ENCODE data around the gene SLC25A42.
"Not testable (repeated sequence)": the region's sequence is repeated elsewhere in the genome, so short reads cannot be mapped to it uniquely, and the experiment has no call there.

The SLC25A42 gene

DNA sequence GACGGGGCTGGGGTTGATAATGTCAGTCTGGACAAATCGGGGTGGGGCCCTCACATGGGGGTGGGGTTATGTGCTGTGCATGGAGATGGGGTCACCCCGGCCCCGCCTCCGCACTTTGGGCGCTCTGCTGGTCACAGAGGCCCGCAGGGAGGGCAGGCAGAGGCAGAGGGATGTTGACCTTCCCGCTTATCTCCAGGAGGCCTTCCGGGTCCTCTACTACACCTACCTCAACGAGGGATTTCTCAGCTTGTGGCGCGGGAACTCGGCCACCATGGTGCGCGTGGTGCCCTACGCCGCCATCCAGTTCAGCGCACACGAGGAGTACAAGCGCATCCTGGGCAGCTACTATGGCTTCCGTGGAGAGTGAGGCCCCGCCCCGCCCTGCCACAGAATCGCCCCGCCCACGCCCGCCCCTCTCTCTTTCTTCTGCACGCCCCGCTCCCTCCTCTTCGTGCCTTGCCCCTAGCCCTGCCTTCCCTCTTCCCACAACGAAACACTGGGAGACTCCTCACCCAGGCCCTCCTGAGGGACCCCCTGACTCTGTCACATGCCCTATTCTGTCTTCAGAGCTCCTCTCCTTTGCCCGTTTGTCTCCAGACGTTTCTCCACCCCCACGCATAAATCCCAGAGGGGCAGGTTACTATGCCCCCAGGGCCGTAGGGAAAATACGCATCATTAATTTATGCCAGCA, 41.7 kb downstream of the SLC25A42 start:
- DNase-seq (ENCODE audit: low spot score): no peak

DNA sequence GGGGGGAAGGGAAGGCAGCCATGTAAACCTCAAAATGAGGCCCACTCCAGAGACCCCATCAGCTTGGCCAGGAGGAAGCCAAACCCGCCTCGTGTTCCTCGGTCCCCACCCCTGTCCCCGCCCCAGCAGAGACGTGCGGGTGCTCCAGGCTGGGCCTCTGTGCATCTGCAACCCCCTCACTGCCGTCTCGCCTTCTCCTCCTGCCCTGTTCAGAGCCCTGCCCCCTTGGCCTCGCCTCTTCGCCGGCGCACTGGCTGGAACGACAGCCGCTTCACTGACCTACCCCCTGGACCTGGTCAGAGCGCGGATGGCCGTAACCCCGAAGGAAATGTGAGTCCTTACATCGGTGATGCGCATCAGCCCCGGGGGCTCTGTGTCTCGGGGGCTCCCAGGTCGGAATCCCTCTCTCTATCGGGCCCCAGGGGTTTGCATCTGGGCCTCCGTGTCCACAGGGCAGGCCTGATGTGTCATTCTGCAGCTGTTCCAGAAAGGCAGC, 42.3 kb downstream of the SLC25A42 start:
- no peak for DNase-seq (ENCODE audit: low spot score)

DNA sequence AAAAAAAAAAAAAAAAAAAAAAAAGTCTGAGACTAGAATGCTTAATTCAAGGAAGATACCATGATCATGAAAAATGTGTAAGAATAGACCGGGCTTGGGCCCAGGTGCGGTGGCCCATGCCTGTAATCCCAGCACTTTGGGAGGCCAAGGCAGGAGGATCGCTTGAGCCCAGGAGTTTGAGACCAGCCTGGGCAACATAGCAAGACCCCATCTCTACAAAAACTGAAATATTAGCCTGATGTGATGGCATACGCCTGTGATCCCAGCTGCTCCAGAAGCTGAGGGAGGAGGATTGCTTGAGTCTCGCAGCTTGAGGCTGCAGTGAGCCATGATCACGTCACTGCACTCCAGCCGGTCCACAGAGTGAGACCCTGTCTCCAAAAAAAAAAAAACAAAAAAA, 43.1 kb downstream of the SLC25A42 start:
- DNase-seq (ENCODE audit: low spot score): not testable (repeated sequence)

DNA sequence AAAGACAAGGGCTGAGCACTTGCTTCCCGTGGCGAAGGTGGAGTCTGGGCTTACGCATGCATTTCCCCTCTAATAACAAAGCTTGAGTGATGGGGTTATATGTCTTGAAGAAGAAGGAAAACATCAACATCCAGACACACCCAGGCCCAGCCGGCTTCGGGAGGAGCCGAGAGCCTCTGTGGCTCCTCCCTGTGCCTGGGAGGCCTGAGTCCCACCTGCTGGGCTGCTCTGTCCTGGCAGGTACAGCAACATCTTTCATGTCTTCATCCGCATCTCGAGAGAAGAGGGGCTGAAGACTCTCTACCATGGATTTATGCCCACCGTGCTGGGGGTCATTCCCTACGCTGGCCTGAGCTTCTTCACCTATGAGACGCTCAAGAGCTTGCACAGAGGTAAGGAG, 43.9 kb downstream of the SLC25A42 start:
- no peak for DNase-seq (ENCODE audit: low spot score)

DNA sequence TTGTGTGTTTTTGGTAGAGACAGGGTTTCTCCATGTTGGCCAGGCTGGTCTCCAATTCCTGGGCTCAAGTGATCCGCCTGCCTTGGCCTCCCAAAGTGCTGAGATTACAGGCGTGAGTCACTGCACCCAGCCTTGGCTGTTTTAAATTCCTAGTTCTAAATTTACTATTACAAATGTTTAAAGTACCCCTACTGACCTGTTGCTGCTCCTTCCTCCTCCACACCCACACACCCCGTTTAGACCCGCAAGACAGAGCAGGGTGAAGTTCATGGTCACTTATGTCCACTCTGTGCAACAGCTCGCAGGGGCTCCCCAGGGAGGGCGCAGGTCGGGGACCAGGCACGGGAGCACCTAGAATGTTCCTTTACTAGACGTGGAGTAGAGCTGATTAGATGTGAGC, 45.8 kb downstream of the SLC25A42 start:
- DNase-seq (ENCODE audit: low spot score): no peak

DNA sequence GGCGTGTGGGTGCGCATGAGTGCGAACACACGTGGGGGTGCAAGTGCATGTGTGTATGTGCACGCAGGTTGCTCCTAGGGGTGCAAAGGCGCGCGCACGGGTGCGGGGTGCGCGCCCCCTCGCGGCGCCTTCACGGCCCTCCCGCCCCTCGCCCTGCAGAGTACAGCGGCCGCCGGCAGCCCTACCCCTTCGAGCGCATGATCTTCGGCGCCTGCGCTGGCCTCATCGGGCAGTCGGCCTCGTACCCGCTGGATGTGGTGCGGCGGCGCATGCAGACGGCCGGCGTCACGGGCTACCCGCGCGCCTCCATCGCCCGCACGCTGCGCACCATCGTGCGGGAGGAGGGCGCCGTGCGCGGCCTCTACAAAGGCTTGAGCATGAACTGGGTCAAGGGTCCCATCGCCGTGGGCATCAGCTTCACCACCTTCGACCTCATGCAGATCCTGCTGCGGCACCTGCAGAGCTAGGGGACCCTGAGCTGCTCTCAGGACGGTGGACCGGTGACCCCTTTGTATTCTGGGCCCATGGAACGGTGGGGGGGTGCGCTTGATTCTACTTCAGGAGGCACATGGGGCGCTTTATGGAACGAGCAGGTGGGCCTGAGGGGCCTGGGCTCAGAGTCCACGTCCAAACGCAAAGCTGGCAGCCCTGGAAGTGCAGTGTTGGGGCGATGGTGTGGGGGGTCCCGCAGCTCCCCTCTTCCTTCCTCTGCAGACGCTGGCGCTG, 46.8 kb downstream of the SLC25A42 start:
- peak; percentile 19 for DNase-seq (ENCODE audit: low spot score)

DNA sequence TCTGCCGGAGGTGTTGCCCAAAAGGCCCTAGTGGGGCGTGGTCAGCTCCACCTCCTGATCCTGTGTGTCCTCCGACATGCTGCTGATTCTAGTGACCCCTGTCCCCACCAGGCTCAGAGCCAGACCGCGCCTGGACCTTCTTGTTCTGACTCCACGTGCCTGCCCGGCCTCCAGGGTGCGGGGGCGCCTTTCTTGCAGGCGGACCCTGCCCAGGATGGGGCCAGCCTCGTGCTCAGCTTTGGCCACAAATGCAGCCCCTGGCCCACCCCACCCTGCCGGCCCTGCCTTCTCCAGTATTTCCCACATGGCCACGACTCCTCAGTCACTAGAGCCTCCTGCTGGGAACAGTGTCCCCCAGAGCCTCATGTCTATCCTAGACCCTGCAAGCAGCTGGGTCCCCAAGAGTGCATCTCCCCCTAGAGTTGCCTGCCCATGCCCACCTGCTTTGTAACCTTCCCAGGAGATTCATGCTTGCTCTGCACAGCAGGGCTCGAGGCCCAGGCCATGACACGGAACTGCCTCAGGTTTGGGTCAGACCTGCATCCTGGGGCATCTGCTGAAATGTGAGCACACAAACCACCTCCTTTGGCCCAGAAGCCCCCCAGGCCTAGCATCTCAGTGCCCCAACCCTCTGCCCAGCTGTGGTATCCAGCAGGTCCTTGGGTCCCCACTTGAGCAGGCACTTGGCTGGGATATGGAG, 47.5 kb downstream of the SLC25A42 start:
- DNase-seq (ENCODE audit: low spot score): no peak

DNA sequence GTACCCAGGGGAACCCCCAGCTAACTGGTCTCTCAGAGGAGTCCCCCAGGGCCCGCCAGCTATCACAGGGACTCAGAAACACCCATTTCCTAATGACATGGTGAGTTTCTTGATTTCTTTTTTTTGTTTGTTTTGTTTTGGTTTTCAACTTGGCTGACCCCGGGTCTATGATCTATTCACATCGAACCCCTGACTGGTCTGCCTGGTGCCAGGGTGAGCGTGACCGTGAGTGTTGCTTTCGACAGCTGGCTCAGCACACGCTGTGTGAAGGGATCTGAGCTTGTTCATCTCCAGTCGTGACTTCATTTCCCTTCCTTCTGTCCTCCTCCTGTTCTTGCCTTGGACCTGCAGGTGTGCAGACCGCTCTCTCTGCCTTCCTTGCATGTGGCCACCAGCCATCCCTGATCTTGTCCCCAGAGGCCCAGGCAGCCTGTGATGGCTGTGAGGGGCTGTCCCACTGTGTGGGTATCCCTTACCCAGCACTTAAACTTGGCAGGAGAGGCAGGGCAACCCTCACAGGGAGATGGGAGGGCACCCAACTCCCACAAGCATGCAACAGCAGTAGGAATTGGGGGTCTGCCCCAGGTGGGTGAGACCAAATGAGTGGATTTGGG, 48.3 kb downstream of the SLC25A42 start:
- DNase-seq (ENCODE audit: low spot score): no peak

DNA sequence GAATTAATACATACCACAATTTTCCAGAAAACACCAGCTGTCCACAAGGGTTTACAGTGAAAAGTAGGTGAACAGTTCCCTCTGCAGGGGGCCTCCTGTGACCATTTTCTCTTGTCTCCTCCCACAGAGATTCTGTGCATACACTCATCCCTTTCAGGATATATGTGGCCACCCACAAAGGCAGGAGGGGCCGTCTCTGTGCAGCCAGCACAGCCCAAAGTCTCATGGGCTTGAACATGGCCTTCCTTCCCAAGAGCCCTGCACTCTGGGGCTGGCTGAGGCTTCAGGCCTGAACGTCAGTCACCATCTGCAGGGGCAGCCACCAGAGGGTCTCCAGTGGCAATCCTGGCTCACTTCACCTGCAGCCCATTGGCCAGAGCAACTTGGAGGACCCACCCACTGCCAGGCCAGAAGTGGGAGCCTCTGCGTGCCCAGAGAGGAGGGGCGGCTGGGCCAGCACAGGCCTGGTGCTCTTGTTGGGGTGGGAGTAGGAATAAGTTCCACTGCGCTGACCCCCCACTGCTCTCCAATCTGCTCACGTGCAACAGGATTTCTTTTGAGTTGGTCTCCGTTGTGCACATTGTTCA, 49.3 kb downstream of the SLC25A42 start:
- no peak for DNase-seq (ENCODE audit: low spot score)

DNA sequence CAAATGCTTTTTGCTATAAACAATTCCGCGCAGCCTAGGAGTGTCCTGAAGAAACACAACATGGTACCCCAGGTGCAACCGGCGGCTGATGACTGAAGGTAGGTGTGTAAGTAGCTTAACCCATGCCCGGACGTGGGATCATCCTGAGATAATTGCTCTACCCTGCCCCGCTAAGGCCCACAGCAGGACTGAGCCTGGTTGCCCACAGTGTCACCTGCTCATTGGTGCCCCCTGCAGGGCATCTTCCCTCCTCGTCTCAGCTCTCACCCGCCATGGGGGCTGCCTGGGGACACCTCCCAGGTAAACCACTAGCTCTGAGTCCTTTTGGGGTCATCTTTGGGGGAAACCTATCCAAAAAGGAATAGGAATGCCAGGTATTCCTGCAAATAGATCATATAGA, 52.2 kb downstream of the SLC25A42 start:
- no peak for DNase-seq (ENCODE audit: low spot score)

DNA sequence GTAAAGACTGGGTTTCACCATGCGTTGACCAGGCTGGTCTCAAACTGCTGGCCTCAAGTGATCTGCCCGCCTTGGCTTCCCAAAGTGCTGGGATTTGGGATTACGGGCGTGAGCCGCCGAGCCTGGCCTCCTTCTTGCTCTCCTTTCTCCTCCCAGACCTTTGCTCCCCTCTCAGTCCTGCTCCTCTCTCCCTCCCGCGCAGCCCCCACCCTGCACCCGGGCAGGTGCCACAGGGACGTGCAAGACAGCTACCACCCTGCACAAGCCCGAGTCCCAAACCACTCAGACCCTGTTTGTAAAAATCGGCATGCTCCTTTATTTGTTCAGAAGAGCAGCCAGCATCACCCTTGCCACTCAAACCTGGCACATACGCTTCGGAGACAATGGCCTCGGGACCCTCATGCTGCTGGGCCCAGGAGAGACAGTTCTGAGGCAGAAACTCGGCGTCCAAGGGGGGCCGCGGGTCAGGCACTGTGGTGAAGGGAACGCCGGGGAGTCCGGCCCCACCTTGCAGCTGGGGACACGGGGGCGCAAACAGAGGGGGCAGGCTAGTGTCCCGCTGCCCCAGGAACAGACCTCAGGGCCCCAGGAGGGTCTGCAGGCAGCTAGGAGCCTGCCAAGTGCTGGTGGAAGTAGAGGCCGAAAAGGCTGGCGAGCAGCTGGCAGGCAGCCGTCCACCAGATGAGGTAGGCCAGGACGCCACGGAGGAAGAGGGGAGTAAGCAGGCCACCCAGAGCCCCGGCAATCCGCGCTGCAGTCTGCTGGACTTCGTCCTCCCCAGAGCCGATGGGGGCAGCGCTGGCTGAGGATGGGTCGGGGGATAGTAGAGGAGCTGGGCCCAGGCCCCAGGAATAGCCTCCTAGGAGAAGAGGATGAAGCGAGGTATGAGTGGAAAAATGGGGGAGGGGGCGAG, 55.8 kb downstream of the SLC25A42 start:
- DNase-seq (ENCODE audit: low spot score): no peak

DNA sequence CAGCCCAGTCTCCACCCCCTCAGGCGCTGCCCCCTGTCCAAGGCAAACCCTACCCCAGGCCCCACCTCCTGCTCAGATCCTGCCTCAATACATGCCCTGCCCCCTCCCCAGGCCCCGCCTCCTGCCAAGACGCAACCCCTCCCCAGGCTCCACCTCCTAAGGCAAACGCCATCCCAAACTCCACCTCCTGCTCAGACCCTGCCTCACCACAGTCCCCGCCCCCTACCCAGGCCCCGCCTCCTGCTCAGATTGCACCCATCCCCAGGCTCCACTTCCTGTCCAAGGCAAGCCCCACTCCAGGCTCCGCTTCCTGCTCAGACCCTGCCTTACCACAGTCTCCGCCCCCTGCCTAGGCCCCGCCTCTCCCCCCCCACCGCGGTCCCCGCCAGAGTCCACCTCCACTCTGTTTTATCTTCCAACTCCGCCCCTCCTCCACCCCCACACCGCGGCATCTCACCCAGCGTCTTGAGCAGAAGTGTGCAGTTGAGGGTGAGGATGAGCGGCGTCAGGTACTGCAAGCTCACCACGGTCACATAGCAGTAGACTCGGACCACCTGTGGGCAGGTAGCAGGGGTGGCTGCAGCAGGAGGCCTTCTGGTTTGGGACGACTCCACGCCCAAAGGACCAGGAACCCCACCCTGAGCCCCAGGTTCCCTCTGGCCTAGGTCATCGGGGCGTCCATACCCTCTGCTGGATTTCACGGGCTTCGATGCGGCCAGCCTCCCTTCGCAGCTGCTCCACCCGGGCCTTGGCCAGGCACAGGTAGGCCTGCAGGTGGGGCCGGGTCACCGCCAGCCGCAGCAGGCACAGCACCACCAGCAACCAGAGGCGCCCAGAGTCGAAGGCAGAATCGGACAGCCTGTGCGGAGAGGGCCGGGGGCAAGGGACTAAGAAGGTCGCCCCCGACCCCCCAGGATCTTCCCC, 56.8 kb downstream of the SLC25A42 start:
- no peak for DNase-seq (ENCODE audit: low spot score)

DNA sequence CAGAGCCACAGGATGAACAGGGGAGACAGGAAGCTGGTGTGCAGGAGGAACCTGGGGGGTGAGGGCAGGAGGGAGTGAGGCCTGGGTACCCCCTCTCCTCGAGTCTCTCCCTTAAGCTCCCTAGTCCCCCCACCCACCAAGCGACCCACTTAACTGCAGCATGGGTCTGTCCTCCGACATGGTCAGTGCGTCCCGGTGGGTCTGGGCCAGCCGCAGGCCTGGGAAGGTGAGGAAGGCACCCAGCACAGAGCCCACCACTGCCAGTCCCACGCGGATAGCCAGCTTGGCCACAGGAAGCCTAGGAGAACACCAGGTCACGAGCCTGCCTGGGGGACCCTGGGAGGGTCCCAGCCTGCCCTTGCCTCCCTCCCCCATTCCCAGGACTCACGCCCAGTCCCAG, 57.6 kb downstream of the SLC25A42 start:
- no peak for DNase-seq (ENCODE audit: low spot score)

DNA sequence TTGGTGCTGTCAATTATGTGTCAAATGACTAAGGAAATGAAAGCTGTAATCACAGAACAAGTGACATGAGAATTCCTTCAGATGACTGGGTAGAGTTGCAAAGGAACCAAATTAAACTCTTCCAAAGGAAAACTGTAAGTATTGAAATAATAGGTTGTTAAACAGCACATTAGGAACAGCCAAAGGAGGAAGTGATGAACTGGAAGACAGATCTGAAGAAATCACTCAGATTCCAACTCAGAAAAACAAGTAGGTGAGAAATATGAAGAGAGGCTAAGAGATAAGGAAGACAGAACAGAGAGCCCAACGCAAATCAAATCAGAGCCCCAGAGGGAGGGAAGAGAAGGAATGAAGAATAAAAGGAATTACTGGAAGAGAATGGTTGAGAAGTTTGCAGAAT, 59.1 kb downstream of the SLC25A42 start:
- no peak for DNase-seq (ENCODE audit: low spot score)

DNA sequence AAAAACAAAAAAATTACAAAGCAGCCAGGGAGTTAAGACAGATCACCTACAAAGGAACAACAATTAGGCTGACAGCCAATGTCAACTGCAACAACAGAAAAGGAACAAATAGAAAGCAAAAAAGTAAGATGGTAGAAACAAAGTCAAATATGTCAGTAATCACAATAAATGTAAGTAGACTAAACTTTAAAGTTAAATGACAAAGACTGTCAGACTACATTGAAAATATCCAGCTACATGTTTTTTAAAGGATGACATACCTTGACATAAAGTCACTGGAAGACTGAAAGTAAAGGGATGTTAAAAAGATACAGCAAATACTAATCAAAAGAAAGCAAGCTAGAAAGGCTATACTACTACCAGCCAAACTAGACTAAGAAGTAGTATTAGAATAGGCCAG, 59.6 kb downstream of the SLC25A42 start:
- no peak for DNase-seq (ENCODE audit: low spot score)

DNA sequence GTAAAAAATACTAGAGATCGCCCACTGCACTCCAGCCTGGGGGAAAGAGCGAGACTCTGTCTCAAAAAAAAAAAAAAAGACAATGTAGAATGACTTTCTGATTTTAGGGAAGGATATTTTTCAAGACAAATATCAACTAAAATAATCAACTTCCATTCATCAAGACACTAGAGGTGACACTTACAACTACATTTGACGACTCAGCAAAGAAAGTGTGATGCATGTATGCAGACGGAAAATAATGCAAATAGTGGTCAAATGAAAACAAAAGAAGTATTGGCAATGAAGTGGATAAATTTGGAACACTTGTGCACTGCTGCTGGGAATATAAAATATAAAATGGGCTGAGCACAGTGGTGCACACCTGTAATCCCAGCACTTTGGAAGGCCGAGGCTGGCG, 62.3 kb downstream of the SLC25A42 start:
- no peak for DNase-seq (ENCODE audit: low spot score)

DNA sequence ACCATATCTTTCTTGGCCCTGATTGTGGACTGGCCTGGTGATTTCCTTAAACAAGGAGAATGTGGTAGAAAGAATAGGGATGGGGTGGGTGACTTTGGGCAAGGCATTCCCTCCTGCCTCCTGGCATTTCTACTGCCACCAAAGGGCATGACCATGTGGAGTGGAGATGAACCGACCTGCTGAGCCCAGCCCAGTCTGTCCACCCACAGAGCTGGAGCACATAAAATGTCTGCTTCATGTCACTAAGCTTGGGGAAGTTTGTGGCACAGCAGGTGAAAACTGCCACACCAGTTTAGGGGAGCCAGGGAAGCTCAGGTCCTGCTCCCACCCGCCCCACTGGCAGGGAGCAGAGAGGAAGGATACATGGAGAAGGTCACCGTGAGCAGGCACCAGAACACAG, 68.2 kb downstream of the SLC25A42 start:
- no peak for DNase-seq (ENCODE audit: low spot score)

DNA sequence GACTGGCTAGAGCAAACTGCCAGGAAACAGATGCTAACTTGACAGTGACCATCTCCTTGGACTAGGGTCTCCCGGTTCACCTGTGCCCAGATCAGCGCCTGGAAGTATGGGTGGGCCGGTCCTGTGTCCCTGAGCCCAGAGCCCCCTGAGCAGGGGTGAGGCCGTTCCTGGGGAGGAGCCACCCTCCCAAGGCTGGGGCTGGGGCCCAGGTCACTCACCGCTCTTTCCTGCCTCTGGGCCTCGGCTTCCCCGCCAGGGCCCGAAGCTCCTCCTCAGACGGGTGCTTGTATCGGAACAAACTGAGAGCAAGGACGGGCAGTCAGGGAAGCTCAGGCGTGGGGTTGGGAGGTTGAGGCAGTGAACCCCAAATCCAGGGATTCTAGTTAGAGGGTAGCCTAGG, 69.1 kb downstream of the SLC25A42 start:
- DNase-seq (ENCODE audit: low spot score): no peak

DNA sequence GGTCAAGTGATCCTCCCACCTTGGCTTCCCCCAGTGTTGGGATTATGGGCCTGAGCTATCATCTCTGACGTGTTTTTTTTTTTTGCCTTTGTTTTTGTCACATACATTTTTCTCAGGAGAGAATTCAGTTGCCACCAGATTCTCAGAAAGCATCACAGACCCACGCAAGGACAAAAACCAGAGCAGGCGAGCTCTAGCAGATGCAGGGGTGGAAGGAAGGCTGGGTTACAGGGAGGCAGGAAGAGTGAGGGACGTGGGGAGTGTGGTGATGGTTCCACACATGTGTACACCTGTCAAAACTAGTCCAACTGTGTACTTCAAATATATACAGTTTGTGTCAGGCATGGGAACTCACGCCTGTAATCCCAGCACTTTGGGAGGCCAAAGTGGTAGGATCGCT, 70.2 kb downstream of the SLC25A42 start:
- peak; percentile 52 for DNase-seq (ENCODE audit: low spot score)

DNA sequence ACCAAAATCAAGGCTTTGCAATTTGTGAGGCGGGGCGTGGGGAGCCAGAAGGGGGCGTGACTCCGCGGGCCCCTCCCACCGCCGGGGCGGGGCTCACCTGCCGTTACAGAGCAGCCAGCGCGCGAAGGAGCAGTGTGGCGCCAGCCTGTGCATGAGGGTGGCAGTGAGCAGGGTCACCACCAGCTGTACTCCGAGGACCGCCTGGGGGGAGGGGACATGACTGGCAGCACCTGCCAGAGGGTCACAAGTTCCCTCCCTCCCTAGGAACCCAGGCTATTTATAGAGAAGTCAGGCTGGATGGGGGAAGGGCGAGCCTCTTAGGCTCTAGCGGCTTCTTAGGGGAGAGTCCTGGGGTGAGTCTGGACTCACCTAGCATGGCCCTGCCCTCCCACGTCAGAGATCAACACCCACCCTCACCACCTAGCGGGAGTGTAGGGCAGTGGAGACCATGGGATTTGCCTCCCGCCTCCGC, 70.9 kb downstream of the SLC25A42 start:
- DNase-seq (ENCODE audit: low spot score): no peak

All from putamen (tissue), 1 donor.